Breast epithelium (tissue), 3 donors: ENCODE results near the gene HCAR2.

ENCODE experiments used
- CTCF ChIP-seq, 3 donors: fragments of 450-650 bp; IDR thresholded peaks; one replicate each; pipeline ENCODE4 v1.5.1; 2016 to 2017; ENCODE audit warnings: antibody characterized with exemption in 3 of 3, mild to moderate bottlenecking in 3 of 3, moderate library complexity in 3 of 3
- POLR2AphosphoS5 ChIP-seq, 3 donors: sonication (generic); formaldehyde crosslinking; IDR thresholded peaks; one replicate each; pipeline ENCODE4 v1.6.1; 2017; ENCODE audit warnings: antibody characterized with exemption in 3 of 3

DNA sequence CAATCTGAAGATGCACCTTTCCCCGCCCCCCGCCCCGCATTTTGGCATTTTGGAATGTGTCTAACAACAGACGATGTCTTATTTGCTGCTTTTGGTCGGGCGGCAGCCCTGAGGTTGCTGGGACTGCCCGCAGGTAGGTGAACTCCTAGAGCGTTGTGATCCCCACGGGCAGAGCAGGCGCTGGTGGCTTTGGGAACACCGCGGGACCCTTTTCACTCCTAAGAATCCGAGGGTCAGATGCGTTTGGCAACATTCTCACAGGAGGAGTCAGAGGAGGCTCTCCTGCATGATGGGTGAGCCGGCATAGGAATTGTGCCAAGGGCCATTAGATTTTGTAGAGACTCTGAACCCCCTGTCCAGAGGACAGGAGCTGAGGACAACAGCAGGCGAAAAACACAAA, 41.9 kb downstream of the HCAR2 start:
- TF ChIP-seq POLR2AphosphoS5 (IDR thresholded peaks at IDR 0.05) (no peak), CTCF (IDR thresholded peaks at IDR 0.05) (no peak)
